Camera-type eye (tissue), 1 donor: Measurements from ENCODE around the gene WRNIP1. TPM values are rescaled to one million over a fixed set of nuclear protein-coding genes. Genes with fewer than 3 reads are reported as not detected.

Experiments
- total RNA-seq: library from RNA; depleted of rRNA; stranded (reverse); fragments of >200 nt; gene quantifications from one replicate; pipeline ENCODE4 v1.2.3, GENCODE V29; 2014

Gene WRNIP1
- total RNA-seq: 82.3 TPM

GRCh38 chr6:2765166-2765895, at the start of gene WRNIP1:
TSS of gene WRNIP1 (plus strand) at chr6:2765393. CDS start at chr6:2765623, 230 bp downstream.

GRCh38 chr6:2750832-2751231, 14.4 kb upstream of the WRNIP1 start, which contains the start of gene MYLK4:
TSS of gene MYLK4 (minus strand) at chr6:2750922. CDS start at chr6:2749294, 1,628 bp downstream.

Other genes starting within 250 kb of the WRNIP1 start
- gene MYLK4, start 14.5 kb upstream of the WRNIP1 start, total RNA-seq: 9.9 TPM
- gene SERPINB1, start 76.5 kb downstream of the WRNIP1 start, total RNA-seq: 25.7 TPM
- gene SERPINB9, start 137.9 kb downstream of the WRNIP1 start, total RNA-seq: 12.8 TPM
- gene SERPINB6, start 206.2 kb downstream of the WRNIP1 start, total RNA-seq: 87.5 TPM
- 9.5 TPM for gene NQO2, start 234.5 kb downstream of the WRNIP1 start, total RNA-seq